Stimulated activated CD8-positive, alpha-beta memory T cell treated with anti-CD3 and anti-CD28 coated beads, Interleukin-7, amount 100 ng/mL, for 1 hour (primary cell): ENCODE results near the gene SLC13A4.
"Not testable (repeated sequence)": the region's sequence is repeated elsewhere in the genome, so short reads cannot be mapped to it uniquely, and the experiment has no call there.

Experiments
- DNase-seq, 2 donors: peaks; one replicate each; pipeline ENCODE4 v3.0.0-alpha.2; 2020; ENCODE audit warnings: low read depth in 2 of 2

SLC13A4 gene

DNA sequence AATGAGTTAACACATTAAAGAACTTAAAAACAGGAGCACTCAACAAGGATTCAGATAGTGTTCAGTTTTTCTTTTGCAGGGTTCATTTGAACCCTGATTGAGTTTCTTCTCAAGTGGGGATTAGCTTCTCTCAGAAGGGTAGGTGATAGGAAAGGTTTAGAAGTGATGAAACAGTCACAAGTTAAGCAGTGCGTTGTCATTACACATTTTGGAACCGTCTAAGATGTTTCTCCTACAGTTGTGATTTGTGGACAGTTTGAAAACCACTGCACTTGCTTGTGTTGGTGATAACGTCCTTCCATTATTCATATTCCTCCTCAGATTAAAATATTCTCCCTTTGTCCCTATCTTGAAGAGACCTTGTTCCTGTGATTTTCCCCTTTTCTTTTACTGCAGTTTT lies 62.9 kb downstream of the SLC13A4 start:
- DNase-seq: no peak

DNA sequence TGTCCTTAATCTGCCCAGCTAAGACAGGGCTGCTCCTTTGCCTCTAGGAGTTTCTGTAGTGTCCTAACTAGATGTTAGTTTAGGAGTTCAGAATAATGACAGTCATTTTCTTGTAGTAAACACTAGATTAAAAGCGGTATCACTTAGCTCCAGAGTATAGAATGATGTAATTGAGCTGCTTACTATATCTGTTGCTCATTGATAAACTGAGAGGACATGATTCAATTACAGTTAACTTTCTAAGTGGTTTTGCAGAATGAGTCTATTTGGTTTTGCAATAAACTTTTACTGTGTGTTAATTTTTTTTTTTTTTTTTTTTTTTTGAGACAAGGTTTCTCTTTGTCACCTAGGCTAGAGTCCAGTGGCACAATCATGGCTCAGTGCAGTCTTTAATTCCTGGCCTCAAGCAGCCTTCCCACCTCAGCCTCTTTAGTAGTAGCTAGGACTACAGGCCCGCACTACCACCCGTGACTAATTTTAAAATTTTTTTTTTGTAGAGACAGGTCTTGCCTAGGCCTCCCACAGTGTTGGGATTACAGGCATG lies 63.9 kb downstream of the SLC13A4 start:
- DNase-seq: no peak

DNA sequence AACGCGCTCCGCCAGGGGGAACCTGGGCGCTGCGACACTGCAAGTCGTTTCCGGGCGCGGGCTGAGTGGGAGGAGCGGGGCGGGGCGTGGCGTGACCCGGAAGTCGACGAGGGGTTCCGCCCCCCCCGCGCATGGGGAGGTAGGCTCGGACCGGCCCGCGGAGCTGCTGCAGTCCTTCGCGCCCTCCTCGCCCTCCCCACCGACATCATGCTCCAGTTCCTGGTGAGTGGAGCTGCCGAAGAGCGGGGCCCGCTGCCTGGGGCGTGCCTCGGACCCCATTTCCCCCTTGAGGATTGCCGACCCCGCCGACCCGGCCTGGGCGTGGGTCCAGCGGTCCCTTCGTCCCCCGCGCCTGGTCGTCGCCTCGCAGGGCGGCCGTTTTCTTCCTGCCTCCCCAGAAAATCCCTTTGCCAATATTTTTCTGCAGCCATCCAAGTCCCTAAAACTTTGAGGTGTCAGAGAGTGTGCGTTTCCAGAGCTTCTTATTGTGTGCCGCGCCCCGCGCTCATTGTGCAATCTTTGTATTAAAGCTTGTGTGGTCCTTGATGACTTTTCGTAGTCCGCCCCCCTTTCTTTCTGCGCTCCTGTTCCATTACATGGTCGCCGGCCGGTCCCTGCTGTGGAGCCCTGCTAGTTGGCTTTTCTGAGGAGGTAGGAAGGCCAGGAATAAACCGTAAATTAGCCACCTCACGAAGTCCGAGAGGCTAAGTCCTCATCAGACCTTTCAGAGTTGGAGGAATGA lies 65.4 kb downstream of the SLC13A4 start, which contains the start of gene STMP1:
TSS of gene STMP1 (plus strand) at position 142 of the 742 bp plus-strand sequence.
- peak; percentile 91 to 96 for DNase-seq

DNA sequence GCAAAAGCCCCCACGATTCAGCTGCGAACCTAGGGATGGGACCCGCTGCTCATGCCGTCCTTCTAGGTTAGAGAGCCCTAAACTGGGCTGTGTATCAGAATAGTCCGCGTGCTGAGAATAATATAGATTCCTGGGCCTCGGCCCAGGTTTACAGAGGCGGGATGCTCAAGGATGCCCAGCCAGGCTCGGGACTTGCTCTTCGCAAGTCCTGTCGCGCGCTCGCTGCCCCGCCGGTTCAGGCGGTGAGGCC lies 65.9 kb downstream of the SLC13A4 start:
- DNase-seq: no peak

DNA sequence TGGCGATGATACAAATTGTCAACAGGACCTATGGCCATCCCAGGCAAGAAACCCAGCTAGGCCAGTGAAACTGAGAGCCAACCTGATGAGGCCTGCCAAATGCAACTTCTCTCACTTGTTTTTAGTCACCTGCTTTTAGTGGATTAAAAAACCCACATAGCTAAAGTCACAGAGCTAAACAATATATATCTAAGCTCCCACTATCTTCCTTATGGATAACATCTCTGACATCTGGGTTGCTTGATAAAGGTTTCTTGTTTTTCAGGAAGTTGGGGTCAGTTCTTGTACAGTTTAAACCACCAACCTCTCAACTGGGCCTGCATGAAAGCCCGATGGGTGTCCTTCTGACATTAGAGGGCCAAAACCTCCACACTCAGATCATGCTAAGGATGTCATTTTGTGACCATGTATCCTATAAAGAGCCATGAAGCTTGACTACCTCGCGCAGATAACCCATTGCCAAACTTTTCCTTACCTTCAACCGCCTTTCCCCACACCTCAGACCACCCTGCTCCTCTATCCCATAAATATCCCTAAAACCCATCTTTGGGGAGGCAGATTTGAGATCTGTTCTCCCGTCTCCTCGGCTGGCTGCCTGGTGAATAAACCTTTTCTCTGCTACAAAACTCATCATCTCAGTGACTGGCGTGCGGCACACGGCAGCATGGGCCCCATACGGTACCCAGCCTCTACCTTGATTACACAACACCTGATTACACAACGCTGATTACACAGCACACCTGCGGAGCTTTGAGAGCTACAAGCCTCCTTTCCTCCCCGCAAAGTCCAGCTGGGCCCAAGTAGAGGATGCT lies 66.5 kb downstream of the SLC13A4 start:
- DNase-seq: no peak

DNA sequence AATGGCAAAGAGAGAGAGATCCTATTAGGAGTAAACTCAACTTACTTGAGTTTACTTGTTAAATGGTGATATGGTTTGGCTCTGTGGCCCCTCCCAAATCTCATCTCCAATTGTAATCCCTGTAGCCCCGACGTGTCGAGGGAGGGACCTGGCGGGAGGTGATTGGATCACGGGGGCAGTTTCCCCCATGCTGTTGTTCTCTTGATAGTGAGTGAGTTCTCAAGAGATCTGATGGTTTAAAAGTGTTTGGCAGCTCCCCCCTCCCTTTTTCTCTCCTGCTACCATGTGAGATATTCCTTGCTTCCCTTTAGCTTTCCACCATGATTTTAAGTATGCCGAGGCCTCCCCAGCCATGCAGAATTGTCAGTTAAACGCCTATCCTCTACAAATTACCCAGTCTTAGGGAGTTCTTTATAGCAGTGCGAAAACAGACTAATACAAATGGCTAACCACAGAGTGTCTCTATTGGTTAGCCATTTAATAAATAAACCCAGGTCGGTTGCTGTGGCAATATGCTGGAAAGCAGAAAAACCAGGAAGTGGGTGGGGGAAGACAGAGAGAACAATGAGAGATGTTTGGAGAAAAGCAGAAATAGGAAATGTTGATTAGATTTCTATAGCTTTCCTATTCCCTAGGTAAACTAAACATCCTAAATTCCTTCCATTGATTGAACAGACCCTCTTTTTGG lies 68.7 kb downstream of the SLC13A4 start:
- DNase-seq: no peak

DNA sequence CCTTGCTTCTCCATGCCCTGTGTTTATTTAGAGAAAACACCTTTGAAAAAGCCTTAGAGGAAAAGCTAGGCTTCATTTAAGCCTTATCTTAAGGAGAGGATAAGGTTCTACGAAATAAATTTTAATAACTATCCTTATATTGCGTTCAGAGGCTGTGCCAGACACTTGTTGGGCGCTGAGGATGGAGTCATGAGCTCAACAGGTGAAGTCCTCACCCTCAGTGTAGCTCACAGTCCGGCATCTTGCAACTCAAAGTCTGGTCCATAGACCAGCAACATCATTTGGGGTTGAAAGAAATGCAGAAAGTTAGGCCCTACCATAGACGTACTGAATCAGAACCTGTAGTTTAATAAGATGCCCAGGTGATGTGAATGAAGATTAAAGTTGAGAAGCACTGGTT lies 69.4 kb downstream of the SLC13A4 start:
- no peak for DNase-seq

DNA sequence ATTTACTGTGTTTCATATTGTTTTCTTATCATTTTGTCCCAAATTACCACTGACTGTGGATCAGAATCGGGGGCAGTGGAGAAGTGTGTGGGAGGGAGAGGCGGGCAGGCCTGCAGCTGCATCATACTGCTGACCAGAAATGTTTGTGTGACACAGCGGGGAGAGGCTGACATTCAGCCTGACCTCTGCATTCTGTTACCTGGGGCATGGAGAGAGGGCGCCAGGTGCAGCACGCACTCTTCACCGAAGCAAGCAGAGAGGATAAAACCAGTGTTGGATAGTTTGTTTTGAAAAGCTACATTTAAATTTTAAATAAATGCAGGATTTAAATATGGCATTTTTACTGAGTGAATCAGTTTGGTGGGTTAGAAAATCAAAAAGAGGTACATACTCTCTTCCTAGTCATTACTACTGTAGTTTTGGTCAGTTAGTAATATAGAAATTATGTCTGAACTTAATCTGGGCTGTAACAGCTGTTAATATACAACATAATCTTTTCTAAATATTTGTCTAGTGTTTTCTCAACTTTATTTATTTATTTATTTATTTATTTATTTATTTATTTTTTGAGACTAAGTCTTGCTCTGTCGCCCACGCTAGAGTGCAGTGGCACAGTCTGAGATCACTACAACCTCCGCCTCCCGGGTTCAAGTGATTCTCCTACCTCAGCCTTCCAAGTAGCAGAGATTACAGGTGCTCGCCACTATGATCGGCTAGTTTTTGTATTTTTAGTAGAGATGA lies 74.5 kb downstream of the SLC13A4 start:
- no peak for DNase-seq

DNA sequence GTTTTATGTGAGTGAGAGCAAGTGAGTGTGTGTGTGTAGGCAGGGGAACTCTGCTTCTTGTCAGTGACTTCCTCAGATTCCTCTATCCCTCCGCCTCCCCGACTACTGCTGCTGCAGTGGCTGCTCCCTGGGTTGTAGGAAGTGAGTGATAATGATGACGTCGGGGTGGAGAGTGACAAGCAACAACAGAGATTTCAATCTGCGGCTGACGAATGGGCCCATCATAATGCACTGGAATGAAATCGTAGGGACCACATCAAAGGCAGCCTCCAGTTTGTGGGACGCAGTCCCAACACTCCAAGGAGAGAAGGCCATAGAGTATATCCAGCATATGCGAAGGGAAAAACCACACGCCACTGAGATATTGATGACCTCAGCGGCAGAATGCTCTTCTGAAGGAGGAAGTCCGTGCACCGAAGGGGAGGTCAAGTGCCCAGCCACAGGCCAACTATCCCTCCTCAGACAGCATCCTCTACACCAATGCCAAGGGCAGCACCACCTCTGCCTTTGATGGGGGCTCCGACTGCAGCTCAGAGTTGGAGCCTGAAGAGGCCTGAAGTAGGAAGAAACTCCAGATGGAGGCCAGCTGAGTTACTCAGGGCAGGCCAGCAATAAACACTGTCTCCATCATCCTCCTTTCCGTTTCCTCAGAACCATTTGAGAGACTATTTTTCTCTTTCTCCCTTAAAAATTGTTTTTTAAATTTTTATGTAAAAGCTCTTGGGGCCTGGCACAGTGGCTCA lies 77.0 kb downstream of the SLC13A4 start:
- no peak for DNase-seq

DNA sequence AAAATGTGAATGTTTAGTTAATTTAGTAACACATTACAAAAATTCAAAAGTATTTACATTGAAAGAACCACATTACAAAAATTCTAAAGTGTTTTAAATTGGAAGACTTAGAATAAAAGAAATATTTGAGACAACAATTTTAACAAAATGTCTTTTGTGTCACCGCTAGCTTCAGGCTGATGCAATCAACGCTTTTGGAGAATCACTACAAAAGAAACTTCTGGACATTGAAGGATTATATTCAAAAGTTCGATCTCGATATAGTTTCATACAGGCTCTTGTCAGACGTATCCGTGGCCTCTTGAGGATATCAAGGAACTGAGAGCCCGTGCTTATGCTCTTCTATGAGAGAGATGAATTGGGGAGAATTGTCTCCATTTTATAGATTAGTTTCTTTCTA lies 79.8 kb downstream of the SLC13A4 start:
- DNase-seq: no peak

DNA sequence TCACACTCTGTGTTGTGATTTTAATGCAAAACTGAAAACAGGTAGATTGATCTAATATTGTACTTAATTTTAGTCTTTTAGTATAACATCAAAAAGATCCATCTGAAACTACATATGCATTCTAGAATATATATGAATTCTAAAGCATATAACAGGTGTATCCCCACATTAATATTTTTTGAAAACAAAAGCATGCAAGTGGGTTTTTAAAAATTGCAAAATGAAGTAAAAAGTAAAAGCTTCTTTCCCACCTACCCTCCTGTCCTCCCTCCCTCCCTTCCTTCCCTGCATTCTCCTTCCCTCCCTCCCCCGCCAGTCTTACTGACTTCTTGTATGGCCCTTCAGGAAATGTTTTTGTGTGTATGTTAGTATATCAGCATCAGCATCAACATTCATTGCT lies 80.2 kb downstream of the SLC13A4 start:
- no peak for DNase-seq

DNA sequence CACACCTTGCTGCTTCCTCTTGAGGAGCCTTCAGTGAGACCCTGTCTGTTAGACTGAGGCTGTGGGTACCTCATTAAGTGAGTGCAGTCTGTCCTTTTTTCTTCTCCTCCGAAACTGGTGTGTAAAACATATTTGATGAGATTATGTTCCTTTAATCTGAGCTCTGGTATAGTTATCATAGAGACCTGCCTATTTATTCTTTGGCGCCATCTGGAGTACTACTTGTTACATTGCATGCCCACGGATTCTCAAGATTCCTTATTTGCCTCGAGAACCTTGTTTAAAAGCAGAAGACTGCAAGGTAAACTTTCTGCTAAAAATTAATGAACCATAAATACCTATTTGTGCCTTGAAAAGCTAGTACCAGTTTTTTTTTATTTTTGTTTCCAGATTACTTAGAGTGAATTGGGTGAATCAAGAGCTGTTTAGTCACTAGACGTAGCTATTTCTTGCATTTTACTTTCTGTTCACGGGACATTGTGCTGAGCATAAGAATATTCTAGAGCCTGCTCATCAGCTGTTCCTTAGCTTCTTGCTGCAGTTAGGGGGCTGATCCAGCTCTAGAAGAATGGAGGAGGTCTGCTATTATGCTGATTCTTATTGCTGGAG lies 82.6 kb downstream of the SLC13A4 start:
- no peak for DNase-seq

DNA sequence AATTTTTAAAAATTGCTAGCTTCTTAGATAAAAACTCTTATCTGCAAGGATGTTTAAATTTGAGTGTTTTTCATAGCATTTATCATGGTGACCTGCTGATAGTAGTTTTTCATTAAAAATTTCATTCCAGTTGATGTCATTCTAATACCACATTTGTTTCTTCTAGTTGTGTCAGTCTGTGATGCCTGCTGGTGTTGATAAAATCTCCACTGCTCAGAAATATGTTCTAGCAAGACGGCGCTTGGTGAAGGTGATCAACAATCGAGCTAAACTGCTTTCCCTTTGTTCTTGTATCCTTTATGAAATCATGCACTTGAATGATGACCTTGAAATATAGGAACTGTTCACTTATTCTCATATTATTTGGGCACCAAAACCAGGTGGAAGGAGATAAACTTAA lies 83.3 kb downstream of the SLC13A4 start:
- DNase-seq: no peak

DNA sequence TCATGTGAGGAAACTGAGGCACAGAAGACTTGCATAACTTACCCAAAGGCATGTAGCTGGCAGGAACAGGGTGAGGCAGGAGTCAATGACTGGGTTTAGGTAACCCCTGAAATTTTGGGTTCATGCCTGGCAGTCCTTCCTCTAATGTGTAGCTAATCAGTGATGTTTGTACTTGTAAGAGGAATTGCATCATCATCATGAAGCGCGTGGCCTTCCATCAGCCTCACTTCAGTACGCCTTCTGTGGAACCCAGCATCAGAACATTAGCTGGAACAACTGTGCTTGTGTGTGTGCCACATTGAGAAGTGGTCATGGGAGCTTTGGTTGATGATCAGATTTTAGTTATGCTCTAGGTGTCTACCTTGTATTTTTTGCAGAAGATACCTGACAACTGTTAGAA lies 83.8 kb downstream of the SLC13A4 start:
- DNase-seq: no peak

DNA sequence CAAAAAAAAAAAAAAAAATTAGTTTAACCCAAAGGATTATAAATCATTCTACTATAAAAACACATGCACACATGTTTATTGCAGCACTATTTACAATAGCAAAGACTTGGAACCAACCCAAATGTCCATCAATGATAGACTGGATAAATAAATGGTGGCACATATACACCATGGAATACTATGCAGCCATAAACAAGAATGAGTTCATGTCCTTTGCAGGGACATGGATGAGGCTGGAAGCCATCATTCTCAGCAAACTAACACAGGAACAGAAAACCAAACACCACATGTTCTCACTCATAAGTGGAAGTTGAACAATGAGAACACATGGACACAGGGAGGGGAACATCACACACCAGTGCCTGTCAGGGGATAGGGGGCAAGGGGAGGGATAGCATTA lies 88.3 kb downstream of the SLC13A4 start:
- not testable (repeated sequence) for DNase-seq

DNA sequence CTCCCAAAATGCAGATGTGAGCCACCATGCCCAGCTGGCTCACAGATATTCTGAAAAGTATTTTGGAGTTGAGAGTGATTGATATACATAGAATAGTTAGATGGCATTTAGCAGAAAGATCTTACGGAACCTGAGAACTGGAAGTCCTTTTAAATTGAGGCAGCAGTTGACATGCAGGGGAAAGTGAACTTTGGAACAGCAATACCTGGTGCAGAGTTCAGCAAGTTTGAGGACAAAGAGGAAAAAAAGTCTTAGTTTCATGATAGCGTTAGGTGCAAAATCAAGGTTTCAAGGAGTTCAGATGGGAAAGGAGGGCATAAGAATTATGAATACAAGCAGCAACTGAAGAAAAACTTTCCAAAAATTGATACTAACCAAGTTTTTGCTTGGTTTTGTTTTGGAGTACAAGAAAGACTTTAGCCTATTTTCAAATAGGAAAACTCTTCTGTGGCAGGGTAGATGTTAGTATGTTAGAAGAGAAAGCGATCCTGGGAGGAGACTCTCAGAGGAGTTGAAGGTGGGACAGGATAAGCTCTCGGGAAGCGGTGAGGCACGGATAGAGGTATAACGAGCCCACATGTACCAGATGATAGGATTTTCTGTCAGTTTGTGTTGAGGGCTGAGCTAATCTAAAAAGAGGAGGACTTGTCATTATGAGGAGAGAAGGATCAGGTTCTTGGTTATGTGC lies 93.7 kb downstream of the SLC13A4 start:
- DNase-seq: no peak
